DMS53 (cell line): Measurements from ENCODE around the gene FCN2.

Source experiments
- DNase-seq: peaks from one replicate; lab custom pipeline; 2025; lab: John Stamatoyannopoulos, UW

The FCN2 gene

GRCh38 chr9:134888603-134889190 lies 8.1 kb downstream of the FCN2 start:
- DNase-seq: no peak

GRCh38 chr9:134889386-134890154 lies 9.0 kb downstream of the FCN2 start:
- DNase-seq: no peak

- DNase-seq: no peak
Measured at GRCh38 chr9:134890155-134890495, 9.5 kb downstream of the FCN2 start.

- no peak for DNase-seq
Measured at GRCh38 chr9:134891053-134891452, 10.4 kb downstream of the FCN2 start.

GRCh38 chr9:134891713-134892112 lies 11.1 kb downstream of the FCN2 start:
- no peak for DNase-seq

GRCh38 chr9:134892221-134892620 lies 11.6 kb downstream of the FCN2 start:
- no peak for DNase-seq

GRCh38 chr9:134892820-134893420 lies 12.3 kb downstream of the FCN2 start:
- DNase-seq: no peak

- DNase-seq: no peak
Measured at GRCh38 chr9:134894136-134894860, 13.7 kb downstream of the FCN2 start.

GRCh38 chr9:134895097-134895496 lies 14.5 kb downstream of the FCN2 start:
- DNase-seq: no peak

- no peak for DNase-seq
Measured at GRCh38 chr9:134895567-134895907, 14.9 kb downstream of the FCN2 start.

- DNase-seq: no peak
Measured at GRCh38 chr9:134895908-134896833, 15.6 kb downstream of the FCN2 start.

GRCh38 chr9:134896834-134897583 lies 16.4 kb downstream of the FCN2 start:
- DNase-seq: no peak

GRCh38 chr9:134897584-134898170 lies 17.1 kb downstream of the FCN2 start:
- DNase-seq: no peak

- no peak for DNase-seq
Measured at GRCh38 chr9:134898319-134898718, 17.7 kb downstream of the FCN2 start.

GRCh38 chr9:134899168-134899567 lies 18.6 kb downstream of the FCN2 start:
- no peak for DNase-seq

GRCh38 chr9:134899818-134900217 lies 19.2 kb downstream of the FCN2 start:
- DNase-seq: no peak

- no peak for DNase-seq
Measured at GRCh38 chr9:134902936-134903335, 22.3 kb downstream of the FCN2 start.

- DNase-seq: no peak
Measured at GRCh38 chr9:134908524-134909309, 28.1 kb downstream of the FCN2 start.

GRCh38 chr9:134909511-134910481 lies 29.2 kb downstream of the FCN2 start:
- no peak for DNase-seq
